OCI-LY7 (cell line): Measurements from ENCODE around the gene IARS2. TPM values are rescaled to one million over a fixed set of nuclear protein-coding genes. Genes with fewer than 3 reads are reported as not detected.

Source experiments
- BruUV-seq: library from RNA; stranded (reverse); fragments of 400-500 nt; replicated peaks from 2 replicates; lab custom pipeline; 2021; lab: Mats Ljungman, UMichigan
- CTCF ChIA-PET: fragments of 300-600 bp; sonication (Branson Sonifier 250); formaldehyde crosslinking; loops from one replicate; lab custom pipeline; 2022; ENCODE audit warnings: antibody characterized with exemption; ENCODE audit not compliant: unreplicated experiment; lab: Charles Lee
- POLR2A ChIA-PET: fragments of 300-600 bp; sonication (Branson Sonifier 250); formaldehyde crosslinking; loops from one replicate; lab custom pipeline; 2022; ENCODE audit warnings: antibody characterized with exemption; lab: Charles Lee
- DNase-seq: peaks from one replicate; pipeline ENCODE4 v3.0.0-alpha.2; 2015; ENCODE audit warnings: low spot score
- H2AFZ ChIP-seq: fragments of 200-600 bp; sonication (generic), shearing (Covaris generic); 2 replicates; pipeline ENCODE4 v1.6.1; 2014; ENCODE audit warnings: mild to moderate bottlenecking, antibody characterized with exemption, low read length, moderate library complexity
- H3K27ac ChIP-seq: fragments of 200-600 bp; sonication (generic); 2 replicates; pipeline ENCODE4 v1.5.1; 2014; ENCODE audit warnings: mixed run types, low read depth, mild to moderate bottlenecking, moderate library complexity, low read length, inconsistent platforms; ENCODE audit not compliant: poor library complexity, severe bottlenecking
- H3K36me3 ChIP-seq: fragments of 200-600 bp; sonication (generic); 2 replicates; pipeline ENCODE4 v1.6.1; 2014; ENCODE audit warnings: mild to moderate bottlenecking, antibody characterized with exemption, low read length, moderate library complexity, mixed read lengths; ENCODE audit not compliant: insufficient read depth
- H3K4me1 ChIP-seq: fragments of 200-600 bp; sonication (generic); 2 replicates; pipeline ENCODE4 v1.5.1; 2014; ENCODE audit warnings: mild to moderate bottlenecking, low read length; ENCODE audit not compliant: insufficient read depth, poor library complexity, severe bottlenecking
- H3K4me2 ChIP-seq: fragments of 200-600 bp; sonication (generic); 2 replicates; pipeline ENCODE4 v1.6.1; 2014; ENCODE audit warnings: mild to moderate bottlenecking, low read length
- H3K4me3 ChIP-seq: fragments of 200-600 bp; sonication (generic); 2 replicates; pipeline ENCODE4 v1.5.1; 2014; ENCODE audit warnings: mild to moderate bottlenecking, low read depth, low read length; ENCODE audit not compliant: poor library complexity, severe bottlenecking
- H3K79me2 ChIP-seq: fragments of 200-600 bp; sonication (generic); 2 replicates; pipeline ENCODE4 v1.6.1; 2016; ENCODE audit warnings: low read depth, mild to moderate bottlenecking, low read length, moderate library complexity, mixed read lengths; ENCODE audit not compliant: insufficient read depth
- H3K9me2 ChIP-seq: fragments of 200-600 bp; sonication (generic); 2 replicates; pipeline ENCODE4 v1.6.1; 2016; ENCODE audit warnings: mild to moderate bottlenecking, low read length, mixed read lengths; ENCODE audit not compliant: insufficient read depth
- H3K9me3 ChIP-seq: fragments of 200-600 bp; sonication (generic); 2 replicates; pipeline ENCODE4 v1.6.1; 2014; ENCODE audit warnings: mild to moderate bottlenecking, mixed run types, low read length, mixed read lengths
- H4K20me1 ChIP-seq: fragments of 200-600 bp; sonication (generic); 2 replicates; pipeline ENCODE4 v1.6.1; 2014; ENCODE audit warnings: mild to moderate bottlenecking, antibody characterized with exemption, low read length, moderate library complexity, mixed read lengths; ENCODE audit not compliant: insufficient read depth
- EZH2phosphoT487 ChIP-seq: fragments of 200-600 bp; sonication (generic); IDR thresholded peaks from 2 replicates; pipeline ENCODE4 v1.6.1; 2018; ENCODE audit warnings: low read depth, borderline replicate concordance, mild to moderate bottlenecking, mixed run types, antibody characterized with exemption, low read length, moderate library complexity, mixed read lengths
- intact Hi-C: fragments of 100-400 bp; cut with micrococcal nuclease; formaldehyde crosslinking; loops from one replicate; pipeline ENCODE4 v1.10.0; 2022; ENCODE audit not compliant: unreplicated experiment
- total RNA-seq, 2 experiments: library from RNA; depleted of rRNA in 1 of 2; stranded (reverse); fragments of >200 nt in 1 of 2; shearing (Covaris generic) in 1 of 2; gene quantifications; 2 replicates each; pipeline ENCODE4 v1.2.3, GENCODE V29; 2014 to 2022
- TF ChIP-seq, protein P1 (sequence below): fragments of 200-600 bp; sonication (generic); conservative IDR thresholded peaks from 2 replicates; pipeline ENCODE4 v1.5.1; 2014; ENCODE audit warnings: mild to moderate bottlenecking, antibody characterized with exemption, low read length, moderate library complexity, mixed read lengths

The IARS2 gene
- total RNA-seq, 2 experiments from 2014 or later = 62.6 to 91.3 TPM

DNA sequence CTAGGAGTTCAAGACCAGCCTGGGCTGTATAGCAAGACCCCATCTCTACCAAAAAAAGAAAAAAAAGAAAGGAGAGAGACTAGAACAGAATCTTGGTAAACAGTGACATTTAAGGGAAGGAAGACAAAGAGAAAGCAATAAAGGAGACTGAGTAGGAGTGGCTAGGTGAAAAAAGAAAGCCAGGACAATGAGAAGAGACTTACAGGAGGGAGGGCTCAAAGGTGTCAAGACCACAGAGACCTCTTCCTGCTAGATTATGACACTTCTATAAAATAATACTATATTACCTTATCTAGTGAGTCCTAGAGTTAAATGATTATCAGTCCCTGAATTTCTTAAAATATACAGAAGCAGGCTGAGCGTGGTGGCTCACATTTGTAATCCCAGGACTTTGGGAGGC lies 37.6 kb upstream of the IARS2 start:
- Histone ChIP-seq H3K4me1 (no peaks in the 10 kb centered on the region), H3K27ac (no peak overlapping the region), H4K20me1 (no peaks in the 10 kb centered on the region), H2AFZ (no peak overlapping the region), H3K9me3 (no peaks in the 10 kb centered on the region), H3K9me2 (no peaks in the 10 kb centered on the region), H3K36me3 (peaks cover 54% of the 10 kb centered on the region), H3K4me3 (no peak overlapping the region), H3K79me2 (no peaks in the 10 kb centered on the region), H3K4me2 (no peak overlapping the region)
- intact Hi-C loops = no loop called here
- ChIA-PET POLR2A (no interaction called here), CTCF (no interaction called here)
- TF ChIP-seq EZH2phosphoT487 = no peak
- BruUV-seq = no TSS peak
- no peak for DNase-seq

DNA sequence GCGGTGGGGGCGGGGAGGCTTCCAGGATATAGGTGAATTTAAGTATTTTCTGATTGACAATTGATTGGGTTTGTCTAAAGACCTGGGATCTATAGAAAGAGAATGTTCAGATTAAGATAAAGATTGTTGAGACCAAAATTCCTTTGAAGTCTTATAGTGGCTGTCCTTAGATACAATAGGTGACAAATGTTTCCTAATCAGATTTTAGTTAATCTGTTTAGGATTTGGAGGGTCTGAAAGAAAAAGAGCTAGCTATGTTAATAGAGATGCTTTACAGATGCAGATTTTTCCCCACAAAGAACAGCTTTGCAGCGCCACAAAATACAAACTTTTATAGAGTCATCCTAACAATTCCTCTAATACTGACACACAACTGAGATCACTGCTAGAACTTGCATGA lies 33.1 kb upstream of the IARS2 start:
- POLR2A ChIA-PET = interaction anchor here (0.7 kb wide), 1 partner anchor 152 kb away, joined by 4 read pairs; no protein-coding TSS in a partner anchor

DNA sequence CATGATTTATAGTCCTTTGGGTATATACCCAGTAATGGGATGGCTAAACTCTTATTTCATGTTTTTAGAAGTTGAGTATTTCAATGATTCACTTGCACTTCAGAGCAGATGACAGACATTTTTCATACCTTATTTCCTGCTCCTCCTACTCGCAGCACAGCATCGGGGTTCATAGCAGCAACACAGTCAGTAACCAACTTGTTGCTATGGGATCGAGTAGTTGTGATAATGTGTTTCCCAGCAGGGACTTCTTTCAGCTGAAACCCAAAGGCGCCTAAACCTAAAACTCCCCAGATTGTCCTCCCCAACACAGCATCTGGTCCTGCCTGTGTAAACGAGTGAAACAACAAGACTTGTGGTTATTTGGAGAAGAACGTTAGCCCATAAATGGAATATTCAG lies 31.3 kb upstream of the IARS2 start:
- no TSS peak for BruUV-seq
- H3K9me2 ChIP-seq = no peaks in the 10 kb centered on the region
- peaks cover 90% of the 10 kb centered on the region for H3K36me3 ChIP-seq
- intact Hi-C loops = no loop called here
- no peaks in the 10 kb centered on the region for H3K79me2 ChIP-seq
- H4K20me1 ChIP-seq = no peaks in the 10 kb centered on the region
- H3K4me3 ChIP-seq = no peak overlapping the region
- DNase-seq = no peak
- H3K4me1 ChIP-seq = no peaks in the 10 kb centered on the region
- no peak overlapping the region for H3K27ac ChIP-seq
- no peak overlapping the region for H2AFZ ChIP-seq
- TF ChIP-seq EZH2phosphoT487 = no peak
- TF ChIP-seq, protein P1, sequence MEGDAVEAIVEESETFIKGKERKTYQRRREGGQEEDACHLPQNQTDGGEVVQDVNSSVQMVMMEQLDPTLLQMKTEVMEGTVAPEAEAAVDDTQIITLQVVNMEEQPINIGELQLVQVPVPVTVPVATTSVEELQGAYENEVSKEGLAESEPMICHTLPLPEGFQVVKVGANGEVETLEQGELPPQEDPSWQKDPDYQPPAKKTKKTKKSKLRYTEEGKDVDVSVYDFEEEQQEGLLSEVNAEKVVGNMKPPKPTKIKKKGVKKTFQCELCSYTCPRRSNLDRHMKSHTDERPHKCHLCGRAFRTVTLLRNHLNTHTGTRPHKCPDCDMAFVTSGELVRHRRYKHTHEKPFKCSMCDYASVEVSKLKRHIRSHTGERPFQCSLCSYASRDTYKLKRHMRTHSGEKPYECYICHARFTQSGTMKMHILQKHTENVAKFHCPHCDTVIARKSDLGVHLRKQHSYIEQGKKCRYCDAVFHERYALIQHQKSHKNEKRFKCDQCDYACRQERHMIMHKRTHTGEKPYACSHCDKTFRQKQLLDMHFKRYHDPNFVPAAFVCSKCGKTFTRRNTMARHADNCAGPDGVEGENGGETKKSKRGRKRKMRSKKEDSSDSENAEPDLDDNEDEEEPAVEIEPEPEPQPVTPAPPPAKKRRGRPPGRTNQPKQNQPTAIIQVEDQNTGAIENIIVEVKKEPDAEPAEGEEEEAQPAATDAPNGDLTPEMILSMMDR = no peak
- H3K4me2 ChIP-seq = no peak overlapping the region
- CTCF ChIA-PET = no interaction called here
- POLR2A ChIA-PET = no interaction called here
- H3K9me3 ChIP-seq = no peaks in the 10 kb centered on the region

More for the DNA sequence above, 33.1 kb upstream of the IARS2 start:
- Histone ChIP-seq H3K27ac (no peak overlapping the region), H3K4me2 (no peak overlapping the region), H3K4me1 (no peaks in the 10 kb centered on the region), H3K79me2 (no peaks in the 10 kb centered on the region), H4K20me1 (no peaks in the 10 kb centered on the region), H3K4me3 (no peak overlapping the region), H3K36me3 (peaks cover 86% of the 10 kb centered on the region), H3K9me2 (no peaks in the 10 kb centered on the region), H2AFZ (no peak overlapping the region), H3K9me3 (no peaks in the 10 kb centered on the region)
- BruUV-seq = no TSS peak
- DNase-seq = no peak
- CTCF ChIA-PET = no interaction called here
- TF ChIP-seq EZH2phosphoT487 = no peak
- TF ChIP-seq, protein P1 = no peak
- intact Hi-C loops = no loop called here
